Epithelial cell of esophagus (primary cell): Measurements from ENCODE around the gene ACTG2.
A peak's percentile ranks its signal among the peaks of the same experiment; 100 is the strongest.

Source experiments
- DNase-seq: peaks from one replicate; pipeline ENCODE4 v3.0.0; 2010; ENCODE audit warnings: low read depth
- H3K4me3 ChIP-seq: 2 replicates; pipeline ENCODE4 v1.5.1; 2011; ENCODE audit warnings: mild to moderate bottlenecking, low read length, control low read depth
- CTCF ChIP-seq: IDR thresholded peaks from 2 replicates; pipeline ENCODE4 v1.5.1; 2011; ENCODE audit warnings: low read depth, mild to moderate bottlenecking, low read length, control low read depth, inconsistent platforms; ENCODE audit not compliant: insufficient read depth; ENCODE audit errors: missing control alignments

Gene ACTG2

GRCh38 chr2:73921581-73921980, 28.8 kb downstream of the ACTG2 start:
- DNase-seq: no peak
- TF ChIP-seq CTCF: no peak

GRCh38 chr2:73922681-73923080, 29.9 kb downstream of the ACTG2 start:
- DNase-seq: peak; percentile 36

More at GRCh38 chr2:73921581-73921980, 28.8 kb downstream of the ACTG2 start:
- no peak overlapping the region for H3K4me3 ChIP-seq

GRCh38 chr2:73925033-73925704, 32.4 kb downstream of the ACTG2 start:
- no peak overlapping the region for H3K4me3 ChIP-seq
- no peak for DNase-seq
- no peak for TF ChIP-seq CTCF

More at GRCh38 chr2:73922681-73923080, 29.9 kb downstream of the ACTG2 start:
- H3K4me3 ChIP-seq: no peak overlapping the region
- no peak for TF ChIP-seq CTCF

- TF ChIP-seq CTCF: peak; percentile 7
Measured at GRCh38 chr2:73925853-73926492, 33.2 kb downstream of the ACTG2 start.

GRCh38 chr2:73926493-73927327, 33.9 kb downstream of the ACTG2 start, which contains the start of gene DGUOK:
Gene DGUOK (plus strand): TSS chr2:73926880. CDS start chr2:73926911, 31 bp downstream.
- H3K4me3 ChIP-seq: peak within 1 kb of the TSS; percentile 80
- no peak for TF ChIP-seq CTCF
- DNase-seq: peak; percentile 100

More at GRCh38 chr2:73925853-73926492, 33.2 kb downstream of the ACTG2 start:
- H3K4me3 ChIP-seq: peak overlapping the region; percentile 80
- DNase-seq: peak; percentile 96

GRCh38 chr2:73927344-73927743, 34.5 kb downstream of the ACTG2 start:
- TF ChIP-seq CTCF: no peak
- DNase-seq: no peak
- H3K4me3 ChIP-seq: peak overlapping the region; percentile 80
